HG03064 (cell line): ENCODE data around the gene GPR63.

Experiments used
- ATAC-seq: cut with Tn5 transposase; IDR thresholded peaks from one replicate; pipeline ENCODE4 v1.9.1; 2021; ENCODE audit warnings: low read depth; ENCODE audit not compliant: unreplicated experiment

GPR63 gene

GRCh38 chr6:96766769-96767168 lies 70.5 kb downstream of the GPR63 start:
- no peak for ATAC-seq

GRCh38 chr6:96762599-96762998 lies 74.7 kb downstream of the GPR63 start:
- ATAC-seq = no peak

- ATAC-seq = no peak
Observed at GRCh38 chr6:96761794-96762193, 75.5 kb downstream of the GPR63 start.

GRCh38 chr6:96760153-96760687 lies 77.1 kb downstream of the GPR63 start:
- no peak for ATAC-seq

- ATAC-seq = no peak
Observed at GRCh38 chr6:96755096-96755495, 82.2 kb downstream of the GPR63 start.

- no peak for ATAC-seq
Observed at GRCh38 chr6:96749891-96750290, 87.4 kb downstream of the GPR63 start.
